Erythroblast (primary cell): ENCODE results near the gene SLC48A1.

Source experiments
- GATA1 ChIP-seq: IDR thresholded peaks from 2 replicates; pipeline ENCODE4 v1.6.1; 2011; ENCODE audit warnings: low read depth, mild to moderate bottlenecking, control low read depth, low read length, moderate library complexity
- POLR2A ChIP-seq: IDR thresholded peaks from 2 replicates; pipeline ENCODE4 v1.6.1; 2011; ENCODE audit warnings: mild to moderate bottlenecking, low read length

DNA sequence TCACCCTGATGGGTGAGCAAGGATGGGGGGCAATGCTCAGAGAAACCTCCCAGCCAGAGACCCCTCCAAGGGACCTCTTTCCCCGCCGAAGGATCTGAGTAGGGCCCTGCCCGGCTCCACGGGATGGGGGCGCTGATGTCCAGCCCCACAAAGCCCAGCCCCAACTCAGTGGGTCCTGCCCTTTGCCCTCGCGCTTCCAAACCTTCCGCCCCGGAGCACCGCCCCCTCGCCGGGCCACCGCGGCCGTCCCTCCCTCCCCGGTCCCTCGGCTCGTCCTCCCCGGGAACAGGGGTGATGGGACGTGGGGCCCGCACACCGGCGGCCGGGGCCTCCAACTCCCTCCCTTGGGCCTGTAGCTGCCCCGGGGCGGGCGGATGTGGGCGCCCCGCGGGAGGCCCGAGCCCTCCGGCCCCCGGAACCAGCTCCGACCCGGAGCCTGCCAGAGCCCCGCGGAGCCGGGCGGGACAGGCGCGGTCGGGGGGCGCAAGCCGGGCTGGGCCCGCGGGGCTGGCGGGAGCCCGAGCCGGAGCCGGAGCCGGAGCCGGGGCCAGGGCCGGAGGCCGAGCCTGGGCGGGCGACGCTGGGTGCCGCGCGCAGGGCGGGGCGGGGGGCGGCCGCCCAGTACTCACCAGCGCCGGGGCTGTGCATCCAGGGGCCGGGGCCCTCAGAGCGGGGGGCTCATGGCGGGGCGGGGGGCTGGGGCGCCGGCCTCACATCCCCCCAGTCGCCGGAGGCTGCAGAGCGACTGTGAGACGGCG, 46.3 kb downstream of the SLC48A1 start:
- TF ChIP-seq POLR2A: no peak
- TF ChIP-seq GATA1: no peak
